NCI-H1048 (cell line): ENCODE results near the gene PTRHD1.

Experiments
- DNase-seq: peaks from one replicate; lab custom pipeline; 2025; lab: John Stamatoyannopoulos, UW

Gene PTRHD1

DNA sequence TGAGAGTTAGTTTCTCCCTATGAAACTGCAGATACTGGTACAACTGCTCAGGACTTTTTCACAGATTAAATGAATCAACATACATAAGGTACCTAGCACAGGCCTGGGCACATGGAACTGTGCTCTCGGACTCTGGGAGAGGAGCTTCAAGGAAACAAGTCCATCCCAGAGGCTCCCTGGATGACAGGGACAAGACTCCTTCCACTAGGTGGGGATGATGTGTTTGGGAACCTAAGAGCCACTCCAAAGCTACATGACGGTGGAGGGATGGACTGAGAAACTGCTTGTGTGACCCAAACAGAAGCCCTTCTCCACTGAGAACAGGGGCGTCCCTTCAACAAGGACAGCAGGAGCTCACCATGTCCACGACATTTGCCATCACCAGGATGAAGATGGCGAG is 37.2 kb upstream of the PTRHD1 start:
- DNase-seq = no peak

DNA sequence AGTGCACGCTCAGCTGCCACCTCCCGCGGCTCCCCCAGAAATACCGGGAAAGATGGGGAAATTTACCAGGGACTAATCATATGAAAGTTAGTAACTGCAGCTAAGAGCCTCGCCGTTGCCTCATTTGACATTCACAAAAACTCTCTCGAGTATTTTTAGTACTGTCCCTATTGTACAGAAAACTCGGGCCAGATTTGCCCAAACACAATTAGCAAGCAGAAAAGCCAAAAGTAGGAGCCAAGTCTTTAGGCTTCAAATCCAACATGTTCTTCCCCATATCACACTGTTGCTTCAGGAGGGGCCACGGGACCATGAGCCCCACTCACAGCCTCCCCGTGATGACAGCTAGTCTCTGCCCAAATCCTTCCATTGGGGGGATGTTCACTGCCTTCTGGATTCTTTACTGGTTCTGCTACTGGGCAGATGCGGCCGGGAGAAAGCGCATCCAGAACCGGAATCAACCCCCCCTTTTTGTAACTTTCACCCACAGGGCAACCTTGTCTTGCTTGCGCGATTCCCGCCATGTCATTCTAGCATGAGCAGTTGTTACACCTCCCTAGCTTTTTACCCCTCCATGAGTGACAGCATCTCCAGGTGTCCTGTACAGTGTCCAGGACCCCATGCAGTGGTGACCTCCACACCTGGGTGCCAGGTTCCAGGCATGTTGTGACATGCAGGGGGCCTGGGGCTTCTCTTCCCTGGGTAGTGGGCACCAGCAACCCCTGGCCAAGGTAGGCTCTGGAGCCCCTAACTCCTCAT is 35.2 kb upstream of the PTRHD1 start:
- DNase-seq = no peak

DNA sequence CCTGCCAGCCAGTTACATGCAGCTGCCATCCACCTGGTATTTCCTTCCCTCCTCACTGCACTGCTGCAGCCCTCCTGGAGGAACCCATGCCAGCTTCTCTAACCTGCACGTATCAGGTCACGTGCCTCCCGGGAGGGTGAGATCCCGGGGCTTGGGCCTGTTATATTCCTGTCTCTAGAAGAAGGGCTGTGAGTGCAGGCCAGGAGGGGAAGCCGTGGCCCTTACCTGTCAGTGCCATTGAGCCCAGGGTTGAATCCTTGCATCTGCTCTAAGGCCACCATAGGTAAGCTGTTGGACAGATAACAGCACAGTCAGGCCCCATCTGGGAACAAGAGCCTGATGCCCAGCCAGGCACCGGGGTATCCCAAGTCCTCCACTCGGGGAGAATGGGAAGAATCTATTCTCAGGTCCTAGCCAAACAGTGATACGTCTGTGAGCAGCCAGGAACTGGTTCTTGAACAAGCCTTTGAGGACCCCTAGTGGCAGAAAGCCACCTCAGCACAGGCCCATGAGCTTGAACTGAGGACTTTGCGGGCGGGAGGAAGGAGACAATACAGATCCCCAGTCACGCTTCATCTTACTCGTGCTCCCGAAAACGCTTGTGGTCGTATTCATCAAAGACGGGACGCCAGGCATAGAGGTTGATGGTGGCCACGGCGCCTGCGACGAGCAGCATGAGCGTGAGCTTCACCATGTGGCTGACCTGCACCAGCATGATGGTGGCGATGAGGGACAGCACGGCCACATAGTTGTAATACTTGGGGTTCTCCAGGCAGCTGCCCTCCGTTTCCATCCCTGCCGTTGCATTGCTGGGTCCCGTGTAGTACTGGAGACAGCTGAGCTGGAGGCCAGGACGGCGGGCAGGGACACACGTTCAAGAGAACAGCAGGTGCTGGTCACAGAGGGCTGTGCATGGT is 34.4 kb upstream of the PTRHD1 start:
- DNase-seq = peak; percentile 45

DNA sequence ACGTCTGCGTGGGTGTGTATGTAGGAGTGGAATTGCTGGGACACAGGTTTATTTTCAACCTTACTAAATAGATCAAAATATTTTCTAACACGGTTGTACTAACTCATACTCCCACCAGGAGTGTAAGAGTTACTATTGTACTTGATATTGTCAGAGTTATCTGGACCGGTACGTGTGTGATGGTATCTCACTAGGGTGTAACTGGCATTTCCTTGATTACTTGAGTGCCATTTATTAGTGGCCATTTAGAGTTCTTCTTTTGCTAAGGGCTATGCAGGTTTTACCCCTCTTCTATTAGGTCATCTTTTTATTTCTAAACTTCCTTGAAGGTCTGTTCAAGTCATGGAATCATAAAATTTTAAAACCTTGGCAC is 33.6 kb upstream of the PTRHD1 start:
- DNase-seq = no peak

DNA sequence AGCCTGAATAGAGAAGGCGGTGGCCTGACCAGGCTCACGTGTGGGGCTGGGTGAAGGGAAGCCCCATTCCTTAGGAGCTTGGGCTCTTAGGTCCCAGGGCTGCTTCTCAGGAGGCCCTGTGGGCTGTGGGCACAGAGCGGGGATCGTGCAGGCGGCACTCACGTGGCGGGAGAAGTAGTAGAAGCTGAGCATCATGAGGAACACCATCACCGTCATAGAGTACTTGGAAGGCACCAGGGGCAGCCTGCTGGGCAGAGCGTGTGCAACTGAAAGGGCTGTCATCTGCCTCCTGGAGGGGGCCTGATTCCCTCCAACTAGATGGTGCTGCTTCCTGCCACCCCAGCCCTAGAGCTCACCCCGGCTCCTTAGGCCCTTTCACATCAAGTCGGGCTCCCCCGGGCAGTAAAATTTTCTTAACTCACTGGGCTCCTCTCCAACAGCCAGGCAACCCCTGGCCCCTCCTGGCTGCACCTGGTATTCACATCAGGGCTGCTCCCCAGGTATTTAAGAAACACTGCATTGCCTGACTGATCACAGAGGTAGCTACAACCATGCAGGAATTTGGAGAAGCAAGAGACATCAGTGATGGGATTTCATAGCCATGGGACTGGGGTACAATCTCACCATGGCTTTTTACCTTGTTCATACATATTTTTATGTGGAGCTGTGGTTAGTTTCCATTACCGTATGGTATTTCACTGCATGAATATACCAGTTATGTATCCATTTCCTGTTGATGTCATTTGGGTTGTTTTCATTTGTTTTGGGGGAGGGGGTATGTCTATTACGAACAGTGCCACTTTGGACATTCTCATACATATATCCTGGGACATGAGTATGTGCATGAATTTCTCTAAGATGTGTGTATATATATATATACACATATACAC is 32.9 kb upstream of the PTRHD1 start:
- DNase-seq = no peak

DNA sequence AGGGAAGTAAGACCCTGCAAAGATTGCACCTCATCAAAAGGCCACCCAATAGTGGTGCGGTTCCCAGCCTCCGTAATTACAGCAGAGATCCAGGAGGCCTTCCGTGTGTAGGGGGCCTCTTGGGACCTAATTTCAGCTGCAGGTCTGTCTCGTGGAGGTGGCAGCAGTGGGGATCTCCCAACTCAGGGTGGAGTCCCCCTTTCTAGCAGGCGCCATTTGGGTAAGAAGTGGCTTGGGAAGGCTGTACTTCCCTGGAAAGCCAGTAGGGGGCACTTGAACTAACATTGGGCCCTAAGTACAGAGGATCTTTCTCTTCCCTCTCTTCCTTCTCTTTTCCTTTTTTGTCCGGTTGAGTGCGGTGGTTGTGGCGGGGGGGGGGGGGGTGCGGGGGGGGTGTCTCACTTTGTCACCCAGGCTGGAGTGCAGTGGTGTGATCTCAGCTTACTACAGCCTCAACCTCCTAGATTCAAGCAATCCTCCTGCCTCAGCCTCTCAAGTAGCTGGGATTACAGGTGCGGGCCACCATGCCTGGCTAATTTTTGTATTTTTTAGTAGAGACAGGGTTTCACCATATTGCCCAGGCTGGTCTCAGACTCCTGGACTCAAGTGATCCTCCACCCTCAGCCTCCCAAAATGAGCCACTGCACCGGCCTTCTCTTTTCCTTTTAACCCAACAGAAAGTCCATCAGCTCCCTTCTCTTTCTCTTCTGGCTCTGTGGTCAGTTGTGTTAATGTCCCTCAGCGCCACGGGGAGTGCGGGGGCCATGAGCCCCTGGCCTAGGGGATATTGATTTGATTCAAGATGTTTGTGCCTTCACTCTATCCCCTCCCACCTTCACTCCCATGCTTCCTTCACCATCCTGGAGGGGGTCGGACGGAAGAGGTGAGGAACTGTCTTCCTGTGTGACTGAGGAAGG is 32.0 kb upstream of the PTRHD1 start:
- no peak for DNase-seq

DNA sequence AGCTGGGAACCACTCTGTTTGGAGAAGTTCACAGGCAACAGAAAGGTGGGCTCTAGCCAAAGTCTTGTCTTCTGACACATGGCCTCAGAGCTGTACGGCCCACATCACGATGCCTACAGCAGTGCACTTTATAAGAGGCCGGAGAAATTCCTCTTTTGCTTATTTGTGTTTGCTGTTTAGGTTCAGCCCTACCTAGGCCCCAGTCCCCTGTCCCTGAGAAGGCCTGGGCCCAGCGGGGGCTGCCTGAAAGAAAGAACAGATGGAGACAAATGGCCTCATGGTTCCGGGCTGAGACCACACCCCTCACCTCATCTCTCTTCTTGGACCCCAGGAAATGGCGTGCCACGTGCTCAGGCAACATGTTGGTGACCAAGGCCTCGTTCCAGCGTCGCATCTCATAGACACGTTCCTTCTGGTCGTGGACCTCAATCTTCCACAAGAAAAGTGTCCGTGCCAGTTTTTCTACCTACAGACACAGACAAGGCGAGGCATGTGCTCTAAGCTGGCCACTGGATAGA is 30.9 kb upstream of the PTRHD1 start:
- no peak for DNase-seq

DNA sequence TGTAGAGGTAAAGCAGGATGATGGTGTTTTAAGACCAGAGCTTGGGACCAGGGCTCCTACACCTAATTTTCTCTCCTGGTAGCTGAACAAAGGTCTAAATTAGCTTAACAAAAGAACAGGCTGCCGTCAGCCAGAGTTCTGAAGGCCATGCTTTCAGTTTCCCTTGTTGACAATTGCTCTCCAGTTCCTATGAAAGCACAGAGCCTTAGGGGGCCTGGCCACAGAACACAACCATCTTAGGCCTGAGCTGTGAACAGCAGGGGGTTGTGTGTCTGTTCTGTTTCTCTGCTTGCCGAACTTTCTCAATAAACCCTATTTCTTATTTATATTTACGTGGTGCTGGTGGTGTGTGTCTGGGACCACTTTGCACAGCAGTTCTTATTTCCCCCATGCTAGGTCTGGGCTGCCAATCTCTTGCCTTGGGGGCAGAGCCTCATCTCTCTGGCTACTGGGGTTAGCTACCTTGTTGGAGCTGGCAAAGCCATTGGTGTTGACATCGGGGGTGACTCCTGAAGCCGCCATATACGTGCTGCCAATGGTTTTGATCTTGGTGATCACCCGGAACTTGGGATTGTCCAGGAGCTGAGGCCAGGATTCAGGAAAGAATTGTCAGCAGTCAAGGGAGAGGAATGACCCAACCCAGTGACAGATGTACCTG is 29.0 kb upstream of the PTRHD1 start:
- DNase-seq = no peak

DNA sequence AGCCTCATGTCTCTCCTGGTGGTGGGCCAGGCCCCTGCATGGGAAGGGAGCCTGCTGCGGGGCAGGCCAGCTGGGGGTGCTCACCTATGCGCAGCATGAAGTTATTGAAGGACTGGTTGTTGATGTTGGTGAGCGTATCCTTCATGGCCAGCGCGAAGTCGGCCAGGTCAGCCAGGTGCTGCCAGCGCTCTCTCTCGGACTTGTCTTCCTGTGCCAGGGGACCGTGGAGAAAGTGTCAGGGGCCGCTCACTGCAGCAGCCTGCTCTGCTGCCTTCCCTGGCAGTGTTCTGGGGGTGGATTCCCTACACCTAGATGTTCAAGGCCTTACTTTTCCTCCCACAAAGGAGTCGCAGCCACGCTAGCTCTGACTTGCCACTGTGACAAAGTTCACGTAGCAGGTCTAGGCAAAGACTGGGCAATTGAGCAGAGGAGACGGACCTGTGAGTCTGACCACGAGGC is 28.3 kb upstream of the PTRHD1 start:
- DNase-seq = no peak

DNA sequence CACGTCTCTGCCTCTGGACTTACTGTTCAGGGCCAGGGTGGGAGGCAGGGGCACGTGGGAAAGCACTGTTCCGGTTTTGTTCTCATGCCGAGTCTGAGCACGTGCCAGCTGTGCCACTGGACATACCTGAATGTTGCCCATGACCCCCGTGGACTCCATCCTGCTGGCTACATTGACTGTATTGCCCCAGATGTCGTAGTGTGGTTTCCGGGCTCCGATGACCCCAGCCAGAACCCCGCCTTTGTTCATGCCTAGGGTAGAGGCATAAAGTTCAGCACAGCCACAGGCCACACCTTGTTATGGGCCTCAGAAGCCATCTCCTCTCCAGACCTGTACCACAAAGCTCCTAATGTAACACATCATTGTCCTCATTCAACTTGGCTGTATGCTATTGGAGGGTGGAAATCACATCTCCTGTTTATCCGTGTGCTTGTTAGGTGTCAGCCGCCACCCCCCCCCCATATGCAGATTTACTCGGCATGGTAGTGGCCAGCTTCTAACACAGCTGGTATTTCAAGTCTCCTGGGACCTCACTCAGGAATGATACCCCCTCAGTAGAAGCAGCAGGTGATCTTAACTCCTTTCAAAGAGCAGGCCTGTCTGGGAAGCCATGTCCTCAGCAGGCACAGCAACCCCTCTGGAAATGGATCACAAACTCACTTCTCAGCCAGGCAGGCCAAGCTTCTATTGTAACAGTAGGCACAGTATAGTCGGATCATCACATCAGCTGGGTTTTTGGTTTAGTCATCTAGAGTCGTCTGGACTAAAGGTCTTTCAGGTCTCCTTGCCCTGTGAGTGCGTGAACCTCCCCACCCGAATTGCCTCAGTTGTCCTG is 27.6 kb upstream of the PTRHD1 start:
- DNase-seq = no peak

DNA sequence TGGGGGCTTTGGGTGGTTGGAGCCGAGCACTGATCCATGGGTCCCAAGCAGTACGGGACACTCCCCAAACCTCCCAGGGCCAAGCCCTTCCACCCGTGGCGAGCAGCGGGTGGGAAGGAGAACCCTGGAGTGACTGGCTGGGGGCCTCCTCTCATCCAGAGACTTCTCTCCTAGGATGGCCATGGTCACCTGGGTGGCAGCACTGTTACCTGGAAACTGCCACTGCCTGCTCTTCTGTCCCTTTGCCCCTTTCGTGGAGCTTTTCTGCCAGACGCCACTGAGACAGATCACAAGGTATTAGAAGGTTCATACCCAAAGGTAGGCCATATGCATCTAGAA is 27.0 kb upstream of the PTRHD1 start:
- DNase-seq = no peak

DNA sequence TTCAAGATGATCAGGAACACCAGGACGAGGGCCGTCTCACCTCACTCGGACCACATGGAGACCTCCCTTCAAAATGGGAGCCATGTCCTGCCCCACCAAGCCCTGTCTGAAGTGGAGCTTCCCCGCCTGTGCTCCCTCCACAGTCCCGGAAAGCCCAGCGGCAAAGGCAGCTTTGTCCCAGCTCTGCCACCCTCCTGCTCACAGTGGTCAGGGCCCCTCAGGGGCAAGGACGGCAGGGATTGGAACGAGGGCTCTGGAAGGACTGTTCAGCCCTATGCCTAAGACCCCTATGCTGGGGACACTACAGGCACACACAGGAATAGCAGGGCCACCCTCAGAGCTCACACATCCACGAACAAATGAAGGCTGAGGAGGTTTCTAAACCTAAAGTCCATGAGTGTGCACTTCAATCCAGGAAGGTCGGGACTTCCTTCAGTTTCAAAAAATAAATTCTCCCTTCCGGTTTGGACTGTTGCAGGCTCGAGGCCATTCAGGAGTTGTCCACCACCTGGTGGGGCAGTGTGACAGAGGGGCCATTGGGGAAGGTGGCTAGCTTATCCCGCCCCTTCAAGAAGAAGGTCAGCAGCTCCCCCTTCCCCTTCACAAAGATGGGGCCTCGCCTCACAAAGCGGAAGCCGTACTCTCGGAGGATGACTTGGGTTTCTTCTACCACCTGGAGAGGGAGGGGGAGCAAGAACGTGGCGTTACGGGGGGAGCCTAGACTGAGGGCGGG is 26.4 kb upstream of the PTRHD1 start:
- no peak for DNase-seq

DNA sequence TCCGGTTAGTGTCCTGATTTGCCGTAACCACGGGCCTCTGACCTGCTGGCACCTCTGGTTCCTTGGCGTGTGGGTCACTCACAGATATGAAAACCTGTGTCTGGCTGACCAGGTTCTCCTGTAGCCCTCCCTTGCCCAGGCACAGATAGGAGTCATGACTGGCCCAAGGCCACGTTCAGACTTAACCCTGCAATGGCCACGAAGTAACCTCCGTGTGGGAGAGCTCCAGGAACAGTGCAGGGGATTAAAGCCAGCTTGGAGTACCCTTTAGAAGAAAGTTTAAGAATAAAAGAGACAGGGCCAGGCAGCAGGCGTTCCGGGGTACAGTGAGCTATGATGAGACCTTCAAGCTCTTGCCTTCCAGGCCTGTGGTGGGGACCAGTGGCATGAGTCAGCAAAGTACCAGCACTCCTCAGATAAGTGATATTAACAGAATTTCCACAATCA is 25.6 kb upstream of the PTRHD1 start:
- no peak for DNase-seq

DNA sequence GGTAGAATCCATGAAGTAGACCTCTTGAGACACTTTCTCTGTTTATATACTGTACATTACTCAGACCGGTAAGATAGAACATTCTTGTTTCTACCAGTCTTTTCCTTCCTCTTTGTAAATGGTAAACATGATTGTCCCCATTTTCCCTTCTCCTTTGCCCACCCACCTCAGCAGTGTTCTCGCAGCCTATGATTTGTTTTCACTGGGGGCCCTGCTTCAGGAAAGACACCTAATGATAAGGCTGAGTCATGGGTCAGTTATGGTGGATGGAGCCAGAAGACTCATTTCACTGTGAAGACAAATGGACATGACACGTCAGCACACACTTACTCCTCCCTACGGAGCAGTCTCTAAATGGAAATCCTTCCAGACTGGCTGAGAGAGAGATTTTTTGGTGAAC is 23.7 kb upstream of the PTRHD1 start:
- DNase-seq = no peak

DNA sequence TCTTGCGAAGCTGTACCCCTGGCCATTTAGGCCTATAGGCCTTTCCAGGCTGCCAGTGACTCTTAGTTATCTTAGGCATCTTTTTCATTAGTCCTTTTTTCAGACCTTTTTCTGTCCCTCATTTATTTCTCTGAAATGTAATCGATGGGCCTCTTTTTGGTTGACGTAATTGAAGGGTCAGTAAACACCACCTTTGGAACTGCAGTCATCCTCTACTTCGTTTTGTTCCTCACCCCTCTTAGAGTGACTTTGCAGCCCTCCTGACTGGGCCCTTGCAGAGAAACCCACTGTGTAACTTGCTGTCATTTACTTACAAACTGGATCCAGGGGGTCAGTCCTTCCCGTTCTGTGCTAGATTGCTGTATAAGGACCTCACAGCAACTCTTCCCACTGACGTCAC is 23.2 kb upstream of the PTRHD1 start:
- DNase-seq = no peak

DNA sequence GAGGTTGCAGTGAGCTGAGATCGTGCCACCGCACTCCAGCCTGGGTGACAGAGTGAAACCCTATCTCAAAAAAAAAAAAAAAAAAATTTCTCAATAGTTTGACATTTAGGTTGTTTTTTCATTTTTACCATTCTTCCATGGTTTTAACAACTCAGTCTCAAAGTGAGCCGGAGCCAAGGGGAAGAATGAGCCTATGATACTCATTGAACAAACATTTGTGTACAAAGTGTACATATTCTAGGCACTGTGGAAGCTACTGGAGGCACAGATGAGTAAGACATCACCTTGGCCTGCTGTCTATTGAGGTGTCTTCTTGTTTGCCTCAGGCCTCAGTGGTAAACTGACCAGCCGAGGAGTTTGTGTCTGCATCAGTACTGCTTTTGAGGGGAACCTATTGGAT is 22.0 kb upstream of the PTRHD1 start:
- DNase-seq = no peak

DNA sequence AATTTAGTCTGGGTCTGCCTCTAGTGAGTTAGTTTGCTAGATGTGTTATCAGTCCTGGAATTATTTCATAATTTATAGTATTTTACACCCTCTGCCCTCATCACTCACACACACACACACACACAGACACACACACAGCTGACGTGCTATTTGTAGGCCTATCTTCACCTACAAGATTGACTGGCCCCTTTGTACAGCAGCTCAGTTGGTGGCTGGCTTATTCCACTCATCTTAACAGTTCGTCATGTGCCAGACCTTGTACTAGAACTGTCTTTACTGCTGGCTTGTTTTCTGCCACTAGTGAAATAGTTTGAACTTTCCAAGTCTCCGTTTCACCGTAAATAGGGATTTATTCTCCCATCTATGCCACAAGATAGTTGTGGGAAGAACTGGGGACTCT is 21.3 kb upstream of the PTRHD1 start:
- DNase-seq = no peak

DNA sequence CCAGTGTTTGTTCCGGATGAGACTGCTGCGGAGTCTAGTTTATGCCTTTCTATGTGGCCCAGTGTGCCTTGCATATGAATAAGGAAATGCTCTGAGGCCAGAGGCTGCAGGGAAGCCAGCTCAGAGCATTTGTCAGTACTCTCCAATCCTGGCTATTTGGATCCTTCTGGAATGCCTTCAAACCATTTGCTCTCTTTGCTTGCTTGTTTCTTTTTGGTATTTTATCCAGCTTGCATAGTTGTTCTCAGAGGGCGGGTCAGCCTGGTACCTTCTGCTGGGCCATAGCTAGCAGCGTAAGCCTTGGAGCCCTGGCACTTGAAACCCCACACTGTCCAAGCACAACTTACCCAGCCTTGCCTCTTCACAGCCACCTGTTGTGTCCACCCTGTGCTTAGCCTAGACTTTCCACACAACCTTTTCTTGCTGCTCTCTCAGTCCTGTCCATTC is 20.5 kb upstream of the PTRHD1 start:
- DNase-seq = no peak
